GM19372 (cell line): ENCODE results near the gene PFKFB2.

Experiments
- ATAC-seq: cut with Tn5 transposase; IDR thresholded peaks from one replicate; pipeline ENCODE4 v1.9.1; 2021; ENCODE audit warnings: mild to moderate bottlenecking, low read depth, moderate library complexity; ENCODE audit not compliant: unreplicated experiment

PFKFB2 gene

GRCh38 chr1:207021139-207021861 lies 31.8 kb upstream of the PFKFB2 start:
- no peak for ATAC-seq

- no peak for ATAC-seq
These were observed 31.0 kb upstream of the PFKFB2 start for GRCh38 chr1:207021876-207022596.

DNA sequence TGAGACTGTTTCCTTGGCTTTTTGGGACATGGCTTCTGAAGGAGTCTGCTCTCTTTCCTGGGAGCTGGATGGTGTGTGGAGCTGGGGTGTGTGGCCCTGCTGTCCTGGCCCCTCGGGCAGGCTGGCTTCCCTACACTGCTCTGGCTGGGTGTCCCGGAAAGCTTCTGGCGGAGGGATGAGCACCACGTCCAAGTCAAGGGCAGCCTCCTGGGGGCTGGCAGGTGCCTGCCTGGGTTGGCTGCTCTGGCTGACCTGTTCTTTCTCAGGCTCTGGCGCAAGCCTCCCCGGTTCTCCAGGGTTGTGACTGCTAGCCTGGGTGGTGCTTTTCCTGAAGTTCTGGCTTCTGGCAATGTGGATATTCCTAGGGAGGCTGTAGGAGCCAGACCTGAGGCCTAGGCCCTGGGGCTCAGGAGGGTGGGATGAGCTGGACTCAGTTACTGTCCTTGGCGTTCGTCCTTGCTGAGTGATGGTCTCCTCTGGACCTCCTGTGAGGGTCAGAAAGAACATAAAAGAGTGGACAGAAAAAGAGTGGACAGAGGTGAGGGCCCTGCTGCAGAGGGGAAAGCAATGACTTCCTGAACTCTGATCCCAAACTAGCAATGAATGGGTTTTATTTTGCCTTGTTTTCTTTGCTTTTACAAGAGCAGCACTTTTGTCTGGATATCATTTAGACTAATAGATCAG lies 29.9 kb upstream of the PFKFB2 start:
- no peak for ATAC-seq

DNA sequence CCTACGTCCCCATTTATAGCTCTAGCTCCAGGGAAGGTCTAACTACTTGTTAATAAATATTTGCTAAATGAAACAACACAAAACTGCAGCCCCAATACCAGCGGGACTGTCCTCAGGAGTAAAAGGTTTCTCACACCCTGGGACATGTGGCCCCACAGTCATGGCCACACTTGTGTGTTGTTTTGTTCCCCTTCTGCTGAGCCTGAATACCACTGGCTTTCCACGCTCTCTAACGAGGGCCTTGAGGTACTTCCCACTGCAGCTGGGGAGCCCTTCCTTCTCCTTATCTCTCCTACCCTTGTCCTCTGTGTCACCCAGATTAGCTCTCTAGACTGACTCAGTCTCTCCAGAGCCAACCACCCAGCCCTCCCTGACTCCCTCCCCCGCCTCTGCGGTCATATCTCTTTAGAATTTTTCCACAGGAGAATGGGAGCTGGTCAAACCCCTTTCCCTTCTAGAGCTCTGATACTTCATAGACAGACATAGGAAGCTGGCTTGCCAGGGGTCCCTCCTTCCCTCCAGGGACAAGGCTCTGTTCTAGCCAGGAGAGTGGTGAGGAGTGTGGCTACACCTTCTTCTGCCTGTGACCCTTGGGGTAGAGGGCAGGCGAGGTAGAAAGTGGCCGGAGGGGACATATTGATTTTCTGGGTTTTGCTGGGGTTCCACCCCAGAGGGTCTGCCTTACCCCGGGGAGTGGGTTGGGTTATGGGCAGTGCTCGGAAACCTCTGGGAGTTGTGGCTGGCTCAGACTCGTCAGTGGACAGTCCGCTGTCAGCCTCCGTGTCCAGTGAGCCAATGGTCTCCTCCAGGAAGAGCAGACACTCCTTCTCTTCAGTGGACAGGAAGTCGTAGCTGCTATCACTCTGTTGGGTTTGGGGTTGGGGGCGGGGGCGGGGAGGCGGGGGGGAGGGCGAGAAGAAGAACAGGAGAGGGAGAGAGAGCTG lies 28.6 kb upstream of the PFKFB2 start:
- no peak for ATAC-seq

DNA sequence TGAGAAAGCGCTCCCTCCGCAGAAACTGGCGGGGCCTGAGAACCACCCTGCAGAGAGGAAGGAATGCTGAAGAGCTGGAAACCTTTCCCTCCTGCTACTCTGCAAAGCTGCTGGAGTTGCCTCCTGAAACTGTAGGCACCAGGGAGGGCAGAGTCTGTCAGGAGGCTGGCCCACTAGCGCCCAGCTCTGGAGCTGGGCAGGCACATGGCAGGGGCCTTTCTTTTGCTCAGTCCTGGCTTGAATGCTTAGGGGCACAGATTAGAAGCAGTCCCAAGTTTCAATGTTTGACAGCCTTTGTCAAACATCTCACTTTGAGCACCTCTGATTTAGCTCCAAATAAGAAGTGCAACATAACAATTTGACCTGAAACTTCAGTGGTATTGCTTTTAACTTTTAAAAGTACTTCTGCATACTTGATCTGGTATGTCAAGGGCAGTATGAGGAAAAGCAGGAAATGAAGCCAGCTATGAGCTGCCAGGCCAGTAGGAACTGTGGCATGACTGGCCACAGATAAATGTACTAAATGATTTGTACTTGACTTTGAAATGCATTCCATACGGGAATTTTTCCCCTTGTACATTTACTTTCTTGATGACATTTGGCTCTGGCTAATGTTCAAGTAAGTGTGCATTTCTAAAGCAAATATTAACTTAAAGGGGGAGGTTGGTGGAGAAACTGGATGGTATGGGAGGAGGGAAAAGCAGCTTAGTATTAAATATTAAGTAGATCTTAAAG lies 27.8 kb upstream of the PFKFB2 start:
- ATAC-seq = no peak

DNA sequence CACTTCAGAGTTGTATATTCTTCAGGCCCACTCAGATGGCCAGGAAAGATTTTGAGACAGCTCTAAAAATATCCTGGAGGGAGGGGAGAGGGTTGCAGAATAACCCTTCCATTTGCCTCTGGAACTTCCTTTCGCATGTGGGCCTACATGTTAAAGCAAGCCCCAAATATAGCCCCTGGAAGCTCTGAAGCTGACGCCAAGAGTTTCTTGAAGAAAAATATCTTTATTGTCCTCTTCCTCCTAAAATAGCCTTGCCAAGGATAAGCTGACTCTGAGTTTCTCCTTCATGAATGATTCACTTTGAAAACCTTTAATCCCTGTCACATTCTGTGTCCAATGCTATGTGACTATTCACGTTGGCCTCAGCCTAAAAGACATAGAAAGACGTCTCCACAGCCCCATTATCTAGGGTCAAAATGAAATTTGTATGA lies 27.0 kb upstream of the PFKFB2 start:
- no peak for ATAC-seq

- no peak for ATAC-seq
These were observed 25.8 kb upstream of the PFKFB2 start for GRCh38 chr1:207027206-207027777.

DNA sequence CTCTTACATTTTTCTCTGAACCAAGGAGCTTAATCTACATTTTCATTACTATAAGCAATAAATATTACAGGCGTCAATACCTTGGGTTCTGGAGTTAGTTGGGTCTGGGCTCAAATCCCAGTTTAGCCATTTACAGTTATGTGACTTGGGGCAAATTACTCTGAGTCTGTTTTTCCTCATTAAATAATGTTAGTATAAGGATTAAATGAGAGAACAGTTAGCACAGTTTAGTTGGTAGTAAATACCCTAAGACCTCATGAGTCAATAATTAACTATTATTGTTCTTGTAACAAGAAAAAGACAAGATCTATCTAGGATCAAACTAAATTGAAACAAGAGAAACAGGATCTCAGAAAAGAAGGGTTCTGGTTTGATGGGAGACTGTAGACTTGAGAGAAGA lies 25.2 kb upstream of the PFKFB2 start:
- no peak for ATAC-seq

DNA sequence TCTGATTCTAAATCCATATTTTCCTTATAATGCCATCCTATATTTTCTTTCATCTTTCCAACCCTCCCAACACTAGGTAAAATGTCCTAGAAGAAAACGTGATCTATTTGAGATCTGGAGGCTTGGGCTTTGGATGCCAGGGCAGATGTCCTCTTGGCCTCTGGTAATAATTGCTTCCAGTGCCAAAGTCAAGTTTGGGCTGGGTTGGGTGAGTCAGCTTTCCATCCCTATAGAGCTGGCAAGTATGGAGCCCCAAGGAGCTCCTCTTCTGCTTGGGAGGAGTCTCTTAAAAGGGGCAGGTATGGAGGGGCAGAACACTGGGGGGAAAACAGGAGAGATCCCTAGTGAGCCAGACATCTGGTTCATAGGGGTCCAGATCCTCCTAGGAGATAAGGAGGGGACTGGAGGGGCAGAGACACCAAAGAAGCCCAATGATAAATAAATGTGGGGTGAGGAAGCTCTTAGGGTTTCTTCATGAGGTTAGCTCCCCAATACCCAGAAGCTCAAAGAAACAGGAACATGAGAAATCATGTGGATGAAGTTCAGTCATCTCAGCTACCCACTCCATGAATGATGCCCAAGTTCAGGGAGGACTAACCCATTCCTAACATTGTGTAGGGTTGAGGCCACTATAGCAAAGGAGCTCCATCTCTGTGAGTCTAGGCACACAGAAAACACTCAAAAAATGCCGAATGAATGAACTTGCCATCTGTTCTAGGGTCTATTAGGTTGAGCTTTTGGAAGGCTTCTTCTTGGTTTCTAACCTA lies 24.0 kb upstream of the PFKFB2 start:
- no peak for ATAC-seq

GRCh38 chr1:207029701-207030521 lies 23.2 kb upstream of the PFKFB2 start:
- ATAC-seq = no peak

GRCh38 chr1:207030522-207031009 lies 22.5 kb upstream of the PFKFB2 start:
- ATAC-seq = no peak

DNA sequence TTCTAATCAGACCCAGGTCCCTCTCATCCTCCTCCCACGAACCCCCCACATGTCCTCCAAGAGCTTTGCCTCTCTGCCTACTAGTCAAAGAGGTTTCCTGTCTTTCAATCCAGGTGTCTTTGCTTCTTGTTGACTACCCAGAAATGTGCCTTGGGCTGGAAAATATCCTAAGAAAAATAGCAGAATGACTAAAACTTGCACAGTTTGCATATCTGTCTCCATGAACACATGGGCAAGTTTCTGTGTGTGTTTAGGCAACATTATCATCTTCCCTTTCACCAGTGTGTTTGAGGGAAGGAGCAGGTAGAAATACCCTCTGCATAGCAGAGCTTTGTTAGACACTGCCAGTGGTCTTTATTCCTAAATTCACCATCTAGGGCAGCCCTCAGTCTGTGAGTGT lies 22.1 kb upstream of the PFKFB2 start:
- no peak for ATAC-seq

GRCh38 chr1:207031632-207032264 lies 21.3 kb upstream of the PFKFB2 start:
- ATAC-seq = no peak

GRCh38 chr1:207032528-207033017 lies 20.5 kb upstream of the PFKFB2 start, which contains the start of gene C1orf116:
Gene C1orf116, minus strand, starts transcription at chr1:207032756. Its CDS starts 5,158 bp downstream, at chr1:207027598.
- ATAC-seq = no peak

- ATAC-seq = no peak
These were observed 19.8 kb upstream of the PFKFB2 start for GRCh38 chr1:207033302-207033701.

GRCh38 chr1:207034208-207034607 lies 18.9 kb upstream of the PFKFB2 start:
- no peak for ATAC-seq

- no peak for ATAC-seq
These were observed 18.1 kb upstream of the PFKFB2 start for GRCh38 chr1:207034998-207035397.
